HepG2 (cell line): ENCODE measurements around the gene HPCAL1. TPM values are rescaled to one million over a fixed set of nuclear protein-coding genes. Genes with fewer than 3 reads are reported as not detected.
A peak's percentile ranks its signal among the peaks of the same experiment; 100 is the strongest.

Experiments
- JUN ChIP-seq: sonication (generic); formaldehyde crosslinking; IDR thresholded peaks from 2 replicates; pipeline ENCODE4 v1.4.0; 2020; ENCODE audit warnings: mild to moderate bottlenecking, missing genetic modification reagents
- MTA1 ChIP-seq: sonication (generic); formaldehyde crosslinking; IDR thresholded peaks from 2 replicates; pipeline ENCODE4 v1.4.0; 2020; ENCODE audit warnings: missing genetic modification reagents, mild to moderate bottlenecking, borderline replicate concordance
- NFIB ChIP-seq: sonication (generic); formaldehyde crosslinking; IDR thresholded peaks from 2 replicates; pipeline ENCODE4 v1.9.0; 2021; ENCODE audit warnings: missing genetic modification reagents, mild to moderate bottlenecking, borderline replicate concordance
- NR2F6 ChIP-seq, 2 experiments: IDR thresholded peaks; 2 replicates each; pipeline ENCODE4 v1.6.1; 2016; ENCODE audit warnings: antibody characterized with exemption in 1 of 2, mild to moderate bottlenecking in 1 of 2
- SPEN ChIP-seq: sonication (generic); formaldehyde crosslinking; IDR thresholded peaks from 2 replicates; pipeline ENCODE4 v1.5.1; 2020; ENCODE audit warnings: low read depth, mild to moderate bottlenecking, missing genetic modification reagents
- STAG1 ChIP-seq: sonication (generic); formaldehyde crosslinking; IDR thresholded peaks from 2 replicates; pipeline ENCODE4 v1.4.0; 2020; ENCODE audit warnings: missing genetic modification reagents
- TARDBP ChIP-seq: sonication (generic); formaldehyde crosslinking; IDR thresholded peaks from 2 replicates; pipeline ENCODE4 v1.8.0; 2022; ENCODE audit warnings: mild to moderate bottlenecking, missing genetic modification reagents
- ZNF292 ChIP-seq: sonication (generic); formaldehyde crosslinking; IDR thresholded peaks from 2 replicates; pipeline ENCODE4 v1.8.1; 2022; ENCODE audit warnings: mild to moderate bottlenecking, low read depth, missing genetic modification reagents, borderline replicate concordance
- ZNF670 ChIP-seq: sonication (generic); formaldehyde crosslinking; IDR thresholded peaks from 2 replicates; pipeline ENCODE4 v1.8.0; 2022; ENCODE audit warnings: mild to moderate bottlenecking, missing genetic modification reagents, borderline replicate concordance
- ZNF720 ChIP-seq: sonication (generic); formaldehyde crosslinking; IDR thresholded peaks from 2 replicates; pipeline ENCODE4 v1.4.0; 2020; ENCODE audit warnings: missing genetic modification reagents
- ZNF841 ChIP-seq: sonication (generic); formaldehyde crosslinking; IDR thresholded peaks from 2 replicates; pipeline ENCODE4 v1.8.1; 2023; ENCODE audit warnings: missing genetic modification reagents, borderline replicate concordance
- ZSCAN25 ChIP-seq: sonication (generic); formaldehyde crosslinking; IDR thresholded peaks from 2 replicates; pipeline ENCODE4 v1.8.0; 2022; ENCODE audit warnings: mild to moderate bottlenecking, missing genetic modification reagents
- polyA plus RNA-seq, 8 experiments: library from polyadenylated mRNA; depleted of rRNA in 3 of 8; stranded (reverse) in 7 of 8; unstranded in 1 of 8; fragments of >200 nt; fragmentation: Illumina TruSeq in 4 of 8; extraction: Trizol in 4 of 8; gene quantifications; 2 replicates each; pipeline versions ENCODE4 v1.2.1 to v1.2.3, GENCODE V29; 2011 to 2016; ENCODE audit warnings: low read depth in 4 of 8, missing spikeins in 1 of 8, mixed read lengths in 1 of 8; ENCODE audit not compliant: insufficient read depth in 1 of 8
- total RNA-seq, 5 experiments: library from RNA; depleted of rRNA; stranded (reverse); fragments of >200 nt; fragmentation: Illumina TruSeq; extraction: Trizol; gene quantifications; 2 replicates each; pipeline ENCODE4 v1.2.3, GENCODE V29; 2016; ENCODE audit warnings: low read depth in 1 of 5
- TF ChIP-seq, protein P1 (sequence below): sonication (generic); formaldehyde crosslinking; IDR thresholded peaks from 2 replicates; pipeline ENCODE4 v1.8.0; 2022; ENCODE audit warnings: missing genetic modification reagents, mild to moderate bottlenecking, inconsistent platforms, borderline replicate concordance
- TF ChIP-seq, protein P2 (sequence below): sonication (generic); formaldehyde crosslinking; IDR thresholded peaks from 2 replicates; pipeline ENCODE4 v1.9.0; 2022; ENCODE audit warnings: low read depth, missing genetic modification reagents
- TF ChIP-seq, protein P3 (sequence below): sonication (generic); formaldehyde crosslinking; IDR thresholded peaks from 2 replicates; pipeline ENCODE4 v1.4.0; 2020; ENCODE audit warnings: missing genetic modification reagents
- TF ChIP-seq, protein P4 (sequence below): sonication (generic); formaldehyde crosslinking; IDR thresholded peaks from 2 replicates; pipeline ENCODE4 v1.5.0; 2020; ENCODE audit warnings: missing genetic modification reagents, mild to moderate bottlenecking, borderline replicate concordance
- TF ChIP-seq, protein P5 (sequence below): sonication (generic); formaldehyde crosslinking; IDR thresholded peaks from 2 replicates; pipeline ENCODE4 v1.5.0; 2020; ENCODE audit warnings: mild to moderate bottlenecking, missing genetic modification reagents

Gene HPCAL1
- total and polyA plus RNA-seq, 2 of the 13 experiments (the other 11 are each of a cell fraction or from before 2014, with no cell fraction given): 29.5 to 29.9 TPM

DNA sequence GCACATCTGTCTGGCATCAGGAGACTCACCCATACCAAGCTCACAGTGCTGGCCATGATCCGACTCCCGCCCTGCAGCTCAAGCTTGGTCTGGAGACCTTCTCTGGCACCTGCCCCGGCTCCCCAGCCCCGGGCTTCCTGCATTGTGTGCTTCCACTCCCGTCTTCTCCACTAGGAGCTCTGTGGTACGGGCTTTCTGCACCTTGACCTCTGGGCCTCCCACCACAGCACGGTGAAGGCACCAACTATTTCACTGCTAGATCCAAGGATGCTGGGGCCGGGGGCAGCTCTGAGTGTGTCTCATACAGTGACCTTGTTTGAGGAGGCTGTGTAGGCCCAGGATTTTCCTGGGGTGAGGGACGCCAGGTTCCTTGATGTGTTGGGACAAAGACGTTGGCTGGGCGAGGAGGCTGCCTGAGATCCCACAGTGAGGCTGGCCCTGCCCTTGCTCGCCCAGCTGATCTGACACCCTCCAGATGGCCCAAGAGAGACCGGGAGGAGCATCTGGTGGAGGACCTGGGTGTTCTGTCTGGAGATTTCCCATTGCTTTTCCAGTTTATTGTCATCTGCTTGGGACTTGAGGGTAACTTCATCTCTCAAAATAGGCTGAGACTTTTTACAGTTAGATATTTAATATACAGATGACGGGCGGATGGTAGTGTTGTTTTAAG is 64.0 kb downstream of the HPCAL1 start (continued):
- TF ChIP-seq, protein P1, sequence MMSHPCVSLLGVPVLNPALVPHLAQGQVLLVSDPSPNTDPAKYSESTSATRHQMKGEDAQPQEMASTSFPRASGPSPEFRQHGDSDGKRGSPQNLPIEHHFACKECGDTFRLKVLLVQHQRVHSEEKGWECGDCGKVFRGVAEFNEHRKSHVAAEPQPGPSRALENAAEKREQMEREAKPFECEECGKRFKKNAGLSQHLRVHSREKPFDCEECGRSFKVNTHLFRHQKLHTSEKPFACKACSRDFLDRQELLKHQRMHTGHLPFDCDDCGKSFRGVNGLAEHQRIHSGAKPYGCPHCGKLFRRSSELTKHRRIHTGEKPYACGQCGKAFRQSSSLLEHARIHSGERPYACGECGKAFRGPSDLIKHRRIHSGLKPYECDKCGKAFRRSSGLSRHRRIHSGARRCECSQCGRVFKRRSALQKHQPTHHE: no peak
- TF ChIP-seq ZNF720 (CRISPR knock-in tag): no peak
- TF ChIP-seq, protein P2, sequence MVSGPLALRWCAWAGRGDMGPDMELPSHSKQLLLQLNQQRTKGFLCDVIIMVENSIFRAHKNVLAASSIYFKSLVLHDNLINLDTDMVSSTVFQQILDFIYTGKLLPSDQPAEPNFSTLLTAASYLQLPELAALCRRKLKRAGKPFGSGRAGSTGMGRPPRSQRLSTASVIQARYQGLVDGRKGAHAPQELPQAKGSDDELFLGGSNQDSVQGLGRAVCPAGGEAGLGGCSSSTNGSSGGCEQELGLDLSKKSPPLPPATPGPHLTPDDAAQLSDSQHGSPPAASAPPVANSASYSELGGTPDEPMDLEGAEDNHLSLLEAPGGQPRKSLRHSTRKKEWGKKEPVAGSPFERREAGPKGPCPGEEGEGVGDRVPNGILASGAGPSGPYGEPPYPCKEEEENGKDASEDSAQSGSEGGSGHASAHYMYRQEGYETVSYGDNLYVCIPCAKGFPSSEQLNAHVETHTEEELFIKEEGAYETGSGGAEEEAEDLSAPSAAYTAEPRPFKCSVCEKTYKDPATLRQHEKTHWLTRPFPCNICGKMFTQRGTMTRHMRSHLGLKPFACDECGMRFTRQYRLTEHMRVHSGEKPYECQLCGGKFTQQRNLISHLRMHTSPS: no peak
- TF ChIP-seq, protein P3, sequence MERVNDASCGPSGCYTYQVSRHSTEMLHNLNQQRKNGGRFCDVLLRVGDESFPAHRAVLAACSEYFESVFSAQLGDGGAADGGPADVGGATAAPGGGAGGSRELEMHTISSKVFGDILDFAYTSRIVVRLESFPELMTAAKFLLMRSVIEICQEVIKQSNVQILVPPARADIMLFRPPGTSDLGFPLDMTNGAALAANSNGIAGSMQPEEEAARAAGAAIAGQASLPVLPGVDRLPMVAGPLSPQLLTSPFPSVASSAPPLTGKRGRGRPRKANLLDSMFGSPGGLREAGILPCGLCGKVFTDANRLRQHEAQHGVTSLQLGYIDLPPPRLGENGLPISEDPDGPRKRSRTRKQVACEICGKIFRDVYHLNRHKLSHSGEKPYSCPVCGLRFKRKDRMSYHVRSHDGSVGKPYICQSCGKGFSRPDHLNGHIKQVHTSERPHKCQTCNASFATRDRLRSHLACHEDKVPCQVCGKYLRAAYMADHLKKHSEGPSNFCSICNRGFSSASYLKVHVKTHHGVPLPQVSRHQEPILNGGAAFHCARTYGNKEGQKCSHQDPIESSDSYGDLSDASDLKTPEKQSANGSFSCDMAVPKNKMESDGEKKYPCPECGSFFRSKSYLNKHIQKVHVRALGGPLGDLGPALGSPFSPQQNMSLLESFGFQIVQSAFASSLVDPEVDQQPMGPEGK (CRISPR knock-in tag): peak; percentile 45; the same call in 1 of the 2 replicates
- TF ChIP-seq, protein P4, sequence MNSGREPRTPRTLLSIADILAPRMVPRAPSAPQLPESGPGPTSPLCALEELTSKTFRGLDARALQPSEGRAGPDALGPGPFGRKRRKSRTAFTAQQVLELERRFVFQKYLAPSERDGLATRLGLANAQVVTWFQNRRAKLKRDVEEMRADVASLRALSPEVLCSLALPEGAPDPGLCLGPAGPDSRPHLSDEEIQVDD (CRISPR knock-in tag): no peak
- TF ChIP-seq SPEN: no peak
- TF ChIP-seq, protein P5, sequence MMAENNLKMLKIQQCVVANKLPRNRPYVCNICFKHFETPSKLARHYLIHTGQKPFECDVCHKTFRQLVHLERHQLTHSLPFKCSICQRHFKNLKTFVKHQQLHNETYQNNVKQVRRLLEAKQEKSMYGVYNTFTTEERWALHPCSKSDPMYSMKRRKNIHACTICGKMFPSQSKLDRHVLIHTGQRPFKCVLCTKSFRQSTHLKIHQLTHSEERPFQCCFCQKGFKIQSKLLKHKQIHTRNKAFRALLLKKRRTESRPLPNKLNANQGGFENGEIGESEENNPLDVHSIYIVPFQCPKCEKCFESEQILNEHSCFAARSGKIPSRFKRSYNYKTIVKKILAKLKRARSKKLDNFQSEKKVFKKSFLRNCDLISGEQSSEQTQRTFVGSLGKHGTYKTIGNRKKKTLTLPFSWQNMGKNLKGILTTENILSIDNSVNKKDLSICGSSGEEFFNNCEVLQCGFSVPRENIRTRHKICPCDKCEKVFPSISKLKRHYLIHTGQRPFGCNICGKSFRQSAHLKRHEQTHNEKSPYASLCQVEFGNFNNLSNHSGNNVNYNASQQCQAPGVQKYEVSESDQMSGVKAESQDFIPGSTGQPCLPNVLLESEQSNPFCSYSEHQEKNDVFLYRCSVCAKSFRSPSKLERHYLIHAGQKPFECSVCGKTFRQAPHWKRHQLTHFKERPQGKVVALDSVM (CRISPR knock-in tag): peak; percentile 30; the same call in 1 of the 2 replicates
- TF ChIP-seq ZSCAN25 (CRISPR knock-in tag): no peak
- 0 out of 2 replicates have a peak, but pooled peaks have one; percentile 12 for TF ChIP-seq ZNF670 (CRISPR knock-in tag)
- TF ChIP-seq ZNF841 (CRISPR knock-in tag): no peak
- peak; percentile 51; the same call in 1 of the 2 replicates for TF ChIP-seq NR2F6 (IDR thresholded peaks at IDR 0.05)
- TF ChIP-seq NR2F6 (CRISPR knock-in tag; IDR thresholded peaks at IDR 0.05): peak; percentile 29; the same call in 1 of the 2 replicates
- peak; percentile 29; the same call in 1 of the 2 replicates for TF ChIP-seq TARDBP (CRISPR knock-in tag)
- TF ChIP-seq JUN (CRISPR knock-in tag): no peak
- TF ChIP-seq MTA1 (CRISPR knock-in tag): no peak
- TF ChIP-seq STAG1 (CRISPR knock-in tag): peak; percentile 9; the same call in 1 of the 2 replicates
- TF ChIP-seq NFIB: 0 out of 2 replicates have a peak, but pooled peaks have one; percentile 27
- TF ChIP-seq ZNF292 (CRISPR knock-in tag): peak; percentile 18; the same call in 1 of the 2 replicates
